OCI-LY7 (cell line): ENCODE results near the gene CARD8. TPM values are rescaled to one million over a fixed set of nuclear protein-coding genes. Genes with fewer than 3 reads are reported as not detected.
"Not testable (repeated sequence)": the region's sequence is repeated elsewhere in the genome, so short reads cannot be mapped to it uniquely, and the experiment has no call there.

Experiments
- BruUV-seq: library from RNA; stranded (reverse); fragments of 400-500 nt; replicated peaks from 2 replicates; lab custom pipeline; 2021; lab: Mats Ljungman, UMichigan
- CTCF ChIA-PET: fragments of 300-600 bp; sonication (Branson Sonifier 250); formaldehyde crosslinking; loops from one replicate; lab custom pipeline; 2022; ENCODE audit warnings: antibody characterized with exemption; ENCODE audit not compliant: unreplicated experiment; lab: Charles Lee
- POLR2A ChIA-PET: fragments of 300-600 bp; sonication (Branson Sonifier 250); formaldehyde crosslinking; loops from one replicate; lab custom pipeline; 2022; ENCODE audit warnings: antibody characterized with exemption; lab: Charles Lee
- DNase-seq: peaks from one replicate; pipeline ENCODE4 v3.0.0-alpha.2; 2015; ENCODE audit warnings: low spot score
- H2AFZ ChIP-seq: fragments of 200-600 bp; sonication (generic), shearing (Covaris generic); 2 replicates; pipeline ENCODE4 v1.6.1; 2014; ENCODE audit warnings: mild to moderate bottlenecking, antibody characterized with exemption, low read length, moderate library complexity
- H3K27ac ChIP-seq: fragments of 200-600 bp; sonication (generic); 2 replicates; pipeline ENCODE4 v1.5.1; 2014; ENCODE audit warnings: mixed run types, low read depth, mild to moderate bottlenecking, moderate library complexity, low read length, inconsistent platforms; ENCODE audit not compliant: poor library complexity, severe bottlenecking
- H3K36me3 ChIP-seq: fragments of 200-600 bp; sonication (generic); 2 replicates; pipeline ENCODE4 v1.6.1; 2014; ENCODE audit warnings: mild to moderate bottlenecking, antibody characterized with exemption, low read length, moderate library complexity, mixed read lengths; ENCODE audit not compliant: insufficient read depth
- H3K4me1 ChIP-seq: fragments of 200-600 bp; sonication (generic); 2 replicates; pipeline ENCODE4 v1.5.1; 2014; ENCODE audit warnings: mild to moderate bottlenecking, low read length; ENCODE audit not compliant: insufficient read depth, poor library complexity, severe bottlenecking
- H3K4me2 ChIP-seq: fragments of 200-600 bp; sonication (generic); 2 replicates; pipeline ENCODE4 v1.6.1; 2014; ENCODE audit warnings: mild to moderate bottlenecking, low read length
- H3K4me3 ChIP-seq: fragments of 200-600 bp; sonication (generic); 2 replicates; pipeline ENCODE4 v1.5.1; 2014; ENCODE audit warnings: mild to moderate bottlenecking, low read depth, low read length; ENCODE audit not compliant: poor library complexity, severe bottlenecking
- H3K79me2 ChIP-seq: fragments of 200-600 bp; sonication (generic); 2 replicates; pipeline ENCODE4 v1.6.1; 2016; ENCODE audit warnings: low read depth, mild to moderate bottlenecking, low read length, moderate library complexity, mixed read lengths; ENCODE audit not compliant: insufficient read depth
- H3K9me2 ChIP-seq: fragments of 200-600 bp; sonication (generic); 2 replicates; pipeline ENCODE4 v1.6.1; 2016; ENCODE audit warnings: mild to moderate bottlenecking, low read length, mixed read lengths; ENCODE audit not compliant: insufficient read depth
- H3K9me3 ChIP-seq: fragments of 200-600 bp; sonication (generic); 2 replicates; pipeline ENCODE4 v1.6.1; 2014; ENCODE audit warnings: mild to moderate bottlenecking, mixed run types, low read length, mixed read lengths
- H4K20me1 ChIP-seq: fragments of 200-600 bp; sonication (generic); 2 replicates; pipeline ENCODE4 v1.6.1; 2014; ENCODE audit warnings: mild to moderate bottlenecking, antibody characterized with exemption, low read length, moderate library complexity, mixed read lengths; ENCODE audit not compliant: insufficient read depth
- CTCF ChIP-seq: fragments of 200-600 bp; sonication (generic); conservative IDR thresholded peaks from 2 replicates; pipeline ENCODE4 v1.5.1; 2014; ENCODE audit warnings: mild to moderate bottlenecking, antibody characterized with exemption, low read length, moderate library complexity, mixed read lengths
- EZH2phosphoT487 ChIP-seq: fragments of 200-600 bp; sonication (generic); IDR thresholded peaks from 2 replicates; pipeline ENCODE4 v1.6.1; 2018; ENCODE audit warnings: low read depth, borderline replicate concordance, mild to moderate bottlenecking, mixed run types, antibody characterized with exemption, low read length, moderate library complexity, mixed read lengths
- intact Hi-C: fragments of 100-400 bp; cut with micrococcal nuclease; formaldehyde crosslinking; loops from one replicate; pipeline ENCODE4 v1.10.0; 2022; ENCODE audit not compliant: unreplicated experiment
- total RNA-seq, 2 experiments: library from RNA; depleted of rRNA in 1 of 2; stranded (reverse); fragments of >200 nt in 1 of 2; shearing (Covaris generic) in 1 of 2; gene quantifications; 2 replicates each; pipeline ENCODE4 v1.2.3, GENCODE V29; 2014 to 2022

The CARD8 gene
- total RNA-seq, 2 experiments from 2014 or later = 51.0 to 56.1 TPM

- POLR2A ChIA-PET = no interaction called here
- Histone ChIP-seq H3K36me3 (no peaks in the 10 kb centered on the region), H2AFZ (no peak overlapping the region), H4K20me1 (no peaks in the 10 kb centered on the region), H3K79me2 (no peaks in the 10 kb centered on the region), H3K4me2 (no peak overlapping the region), H3K9me3 (no peaks in the 10 kb centered on the region), H3K4me1 (no peaks in the 10 kb centered on the region), H3K27ac (no peak overlapping the region), H3K9me2 (no peaks in the 10 kb centered on the region), H3K4me3 (no peak overlapping the region)
- BruUV-seq = no TSS peak
- no peak for DNase-seq
- CTCF ChIA-PET = no interaction called here
- intact Hi-C loops = no loop called here
- TF ChIP-seq CTCF = no peak
- no peak for TF ChIP-seq EZH2phosphoT487
These were observed 18.5 kb upstream of the CARD8 start for GRCh38 chr19:48274173-48274572.

- DNase-seq = peak; percentile 31
- TF ChIP-seq CTCF (no peak), EZH2phosphoT487 (no peak)
- peak overlapping the region; percentile 42; the same call in 1 of the 2 replicates for H3K4me2 ChIP-seq
- no peaks in the 10 kb centered on the region for H3K9me3 ChIP-seq
- CTCF ChIA-PET = no interaction called here
- 0 out of 2 replicates have a peak overlapping the region, but pooled peaks have one; percentile 33 for H2AFZ ChIP-seq
- intact Hi-C loops = no loop called here
- no peak overlapping the region for H3K27ac ChIP-seq
- no peaks in the 10 kb centered on the region for H3K36me3 ChIP-seq
- H3K4me1 ChIP-seq = no peaks in the 10 kb centered on the region
- peak overlapping the region; percentile 58 for H3K4me3 ChIP-seq
- POLR2A ChIA-PET = no interaction called here
- no peaks in the 10 kb centered on the region for H4K20me1 ChIP-seq
- BruUV-seq = no TSS peak
- no peaks in the 10 kb centered on the region for H3K79me2 ChIP-seq
- no peaks in the 10 kb centered on the region for H3K9me2 ChIP-seq
These were observed 15.9 kb upstream of the CARD8 start for GRCh38 chr19:48271531-48272151.

- H3K27ac ChIP-seq, POLR2A ChIA-PET, H3K79me2 ChIP-seq, H3K4me3 ChIP-seq, H3K9me2 ChIP-seq, H3K4me2 ChIP-seq, H4K20me1 ChIP-seq, H3K9me3 ChIP-seq, BruUV-seq, H2AFZ ChIP-seq, CTCF ChIA-PET, DNase-seq, H3K36me3 ChIP-seq, H3K4me1 ChIP-seq: not testable (repeated sequence)
- intact Hi-C loops = loop anchor here (2.0 kb wide), 1 partner anchor 39 kb away; no protein-coding TSS in a partner anchor
These were observed 13.9 kb upstream of the CARD8 start for GRCh38 chr19:48269617-48270026.
